ENCODE data around the gene INPP4B. TPM values are rescaled to one million over a fixed set of nuclear protein-coding genes. Genes with fewer than 3 reads are reported as not detected.
A peak's percentile ranks its signal among the peaks of the same experiment; 100 is the strongest.

The INPP4B gene
- total RNA-seq, 1 experiment from 2014 or later = 41.0 TPM

DNA sequence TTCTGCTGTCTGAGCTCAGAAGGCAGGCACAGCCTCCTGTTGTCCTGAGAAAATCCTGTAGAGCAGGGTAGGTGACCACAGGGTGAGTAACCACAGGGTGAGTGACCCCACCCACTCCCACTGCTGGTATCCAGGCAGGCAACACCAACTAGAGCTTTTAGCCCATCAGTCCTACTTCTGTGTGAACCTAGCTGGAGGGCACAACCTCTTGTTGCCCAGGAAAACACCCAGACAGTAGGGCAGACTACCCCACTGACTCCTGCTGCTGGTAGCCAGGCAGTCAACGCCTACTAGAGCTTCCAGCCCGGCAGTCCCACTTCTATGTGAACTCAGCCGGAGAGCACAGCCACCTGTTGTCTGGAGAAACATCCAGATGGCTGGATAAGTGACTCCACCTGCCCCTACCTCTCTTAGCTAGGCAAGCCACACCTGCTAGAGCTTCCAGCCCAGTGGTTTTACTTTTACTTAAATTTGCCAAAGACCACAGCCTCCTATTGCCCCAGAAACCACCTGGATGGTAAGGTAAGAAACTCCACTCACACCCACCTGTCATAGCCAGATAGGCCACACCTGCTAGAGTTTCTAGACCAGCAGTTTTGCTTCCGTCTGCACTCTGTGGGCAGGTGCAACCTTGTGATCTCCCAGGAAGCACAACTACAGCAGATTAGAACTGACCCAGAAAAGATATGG, 371.6 kb downstream of the INPP4B start:
- peak overlapping the region; percentile 87 for H3K9ac ChIP-seq (ENCODE audit: low read length)
- peaks cover 41% of the 10 kb centered on the region for H3K79me2 ChIP-seq (ENCODE audit: low read length)
- H3K27ac ChIP-seq (ENCODE audit: low read length) = peak overlapping the region; percentile 99
- H3F3A ChIP-seq (ENCODE audit: low read length, unreplicated experiment) = peaks cover 15% of the 10 kb centered on the region
- peaks cover 50% of the 10 kb centered on the region for H3K4me1 ChIP-seq (ENCODE audit: insufficient read depth, low read length)
- no peak overlapping the region for H2AFZ ChIP-seq (ENCODE audit: low read length)
- ChIA-PET CTCF (interaction anchor here (0.6 to 1.0 kb wide), 3 partner anchors 75 to 348 kb away, joined by 3 to 5 read pairs (median 3); no protein-coding TSS in a partner anchor), POLR2A (ENCODE audit: unreplicated experiment) (interaction anchor here (0.6 to 1.8 kb wide), 8 partner anchors 67 to 343 kb away, joined by 3 to 9 read pairs (median 6); no protein-coding TSS in a partner anchor)
- peak; percentile 98 for DNase-seq
- H3K9me3 ChIP-seq (ENCODE audit: low read length) = no peaks in the 10 kb centered on the region
- H3K36me3 ChIP-seq (ENCODE audit: low read depth, low read length) = no peaks in the 10 kb centered on the region
- peak overlapping the region; percentile 78 for H3K4me2 ChIP-seq (ENCODE audit: low read length)
- intact Hi-C loops (cut with micrococcal nuclease) = loop anchor here (1.0 to 5.0 kb wide), 5 partner anchors 43 to 140 kb away; no protein-coding TSS in a partner anchor
- peak overlapping the region; percentile 63 for H3K4me3 ChIP-seq (ENCODE audit: low read length)
- H3K9me2 ChIP-seq (replicated peaks; ENCODE audit: low read length) = no peaks in the 10 kb centered on the region
- H3K27me3 ChIP-seq (ENCODE audit: low read length) = no peaks in the 10 kb centered on the region
- ATAC-seq = peak; percentile 86
- TF ChIP-seq, protein P1, sequence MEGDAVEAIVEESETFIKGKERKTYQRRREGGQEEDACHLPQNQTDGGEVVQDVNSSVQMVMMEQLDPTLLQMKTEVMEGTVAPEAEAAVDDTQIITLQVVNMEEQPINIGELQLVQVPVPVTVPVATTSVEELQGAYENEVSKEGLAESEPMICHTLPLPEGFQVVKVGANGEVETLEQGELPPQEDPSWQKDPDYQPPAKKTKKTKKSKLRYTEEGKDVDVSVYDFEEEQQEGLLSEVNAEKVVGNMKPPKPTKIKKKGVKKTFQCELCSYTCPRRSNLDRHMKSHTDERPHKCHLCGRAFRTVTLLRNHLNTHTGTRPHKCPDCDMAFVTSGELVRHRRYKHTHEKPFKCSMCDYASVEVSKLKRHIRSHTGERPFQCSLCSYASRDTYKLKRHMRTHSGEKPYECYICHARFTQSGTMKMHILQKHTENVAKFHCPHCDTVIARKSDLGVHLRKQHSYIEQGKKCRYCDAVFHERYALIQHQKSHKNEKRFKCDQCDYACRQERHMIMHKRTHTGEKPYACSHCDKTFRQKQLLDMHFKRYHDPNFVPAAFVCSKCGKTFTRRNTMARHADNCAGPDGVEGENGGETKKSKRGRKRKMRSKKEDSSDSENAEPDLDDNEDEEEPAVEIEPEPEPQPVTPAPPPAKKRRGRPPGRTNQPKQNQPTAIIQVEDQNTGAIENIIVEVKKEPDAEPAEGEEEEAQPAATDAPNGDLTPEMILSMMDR (conservative IDR thresholded peaks at IDR 0.05; ENCODE audit: low read depth, low read length) = no peak
- TF ChIP-seq EZH2 (IDR thresholded peaks at IDR 0.05; ENCODE audit: low read length, unreplicated experiment) = no peak
- no peak for TF ChIP-seq EZH2phosphoT487 (IDR thresholded peaks at IDR 0.05; ENCODE audit: borderline replicate concordance, low read length)
- BruUV-seq (replicated peaks) = TSS peak; percentile 83
- H4K20me1 ChIP-seq (ENCODE audit: low read length) = no peaks in the 10 kb centered on the region

DNA sequence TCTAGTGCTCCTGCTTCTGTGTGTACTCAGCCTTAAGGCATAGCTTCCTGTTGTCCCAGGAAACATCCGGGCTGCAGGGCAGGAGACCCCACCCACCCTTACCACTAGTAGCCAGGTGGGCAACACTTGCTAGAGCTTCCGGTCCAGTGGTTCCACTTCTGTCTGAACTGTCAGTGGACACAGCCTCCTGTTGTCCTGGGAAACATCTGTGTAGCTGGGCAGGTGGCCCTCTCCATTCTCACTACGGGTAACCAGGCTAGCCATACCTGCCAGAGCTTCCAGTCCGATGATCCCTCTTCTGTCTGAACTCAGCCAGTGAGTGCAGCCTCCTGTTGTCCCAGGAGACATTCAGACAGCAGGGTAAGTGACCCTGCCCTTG, 372.2 kb downstream of the INPP4B start:
- no peaks in the 10 kb centered on the region for H3K9me2 ChIP-seq (replicated peaks; ENCODE audit: low read length)
- H3K9me3 ChIP-seq (ENCODE audit: low read length) = no peaks in the 10 kb centered on the region
- H3K27me3 ChIP-seq (ENCODE audit: low read length) = no peaks in the 10 kb centered on the region
- intact Hi-C loops (cut with micrococcal nuclease) = loop anchor here (2.0 to 5.0 kb wide), 2 partner anchors 122 to 141 kb away; no protein-coding TSS in a partner anchor
- H3K79me2 ChIP-seq (ENCODE audit: low read length) = peaks cover 43% of the 10 kb centered on the region
- BruUV-seq (replicated peaks) = TSS peak; percentile 55
- peak overlapping the region; percentile 78 for H3K4me2 ChIP-seq (ENCODE audit: low read length)
- peak overlapping the region; percentile 99 for H3K27ac ChIP-seq (ENCODE audit: low read length)
- DNase-seq = no peak
- TF ChIP-seq, protein P1 (conservative IDR thresholded peaks at IDR 0.05; ENCODE audit: low read depth, low read length) = no peak
- TF ChIP-seq EZH2 (IDR thresholded peaks at IDR 0.05; ENCODE audit: low read length, unreplicated experiment) = no peak
- no peak for TF ChIP-seq EZH2phosphoT487 (IDR thresholded peaks at IDR 0.05; ENCODE audit: borderline replicate concordance, low read length)
- peaks cover 50% of the 10 kb centered on the region for H3K4me1 ChIP-seq (ENCODE audit: insufficient read depth, low read length)
- H3K9ac ChIP-seq (ENCODE audit: low read length) = peak overlapping the region; percentile 87
- ChIA-PET POLR2A (ENCODE audit: unreplicated experiment) (interaction anchor here (0.6 to 1.8 kb wide), 8 partner anchors 67 to 441 kb away, joined by 3 to 11 read pairs (median 6); no protein-coding TSS in a partner anchor), CTCF (interaction anchor here (0.9 kb wide), 1 partner anchor 76 kb away, joined by 3 read pairs; no protein-coding TSS in a partner anchor)
- peaks cover 15% of the 10 kb centered on the region for H3F3A ChIP-seq (ENCODE audit: low read length, unreplicated experiment)
- H3K4me3 ChIP-seq (ENCODE audit: low read length) = peak overlapping the region; percentile 63
- peak overlapping the region; percentile 27; the same call in 1 of the 2 replicates for H2AFZ ChIP-seq (ENCODE audit: low read length)
- peak; percentile 46; the same call in 1 of the 2 replicates for ATAC-seq
- H3K36me3 ChIP-seq (ENCODE audit: low read depth, low read length) = no peaks in the 10 kb centered on the region
- no peaks in the 10 kb centered on the region for H4K20me1 ChIP-seq (ENCODE audit: low read length)

Data from PC-3 (cell line).